ENCODE results near the gene IL27RA.
"Not testable (repeated sequence)": the region's sequence is repeated elsewhere in the genome, so short reads cannot be mapped to it uniquely, and the experiment has no call there.

The IL27RA gene

GRCh38 chr19:14033946-14034345 is 2.4 kb downstream of the IL27RA start:
- DNase-seq: no peak

DNA sequence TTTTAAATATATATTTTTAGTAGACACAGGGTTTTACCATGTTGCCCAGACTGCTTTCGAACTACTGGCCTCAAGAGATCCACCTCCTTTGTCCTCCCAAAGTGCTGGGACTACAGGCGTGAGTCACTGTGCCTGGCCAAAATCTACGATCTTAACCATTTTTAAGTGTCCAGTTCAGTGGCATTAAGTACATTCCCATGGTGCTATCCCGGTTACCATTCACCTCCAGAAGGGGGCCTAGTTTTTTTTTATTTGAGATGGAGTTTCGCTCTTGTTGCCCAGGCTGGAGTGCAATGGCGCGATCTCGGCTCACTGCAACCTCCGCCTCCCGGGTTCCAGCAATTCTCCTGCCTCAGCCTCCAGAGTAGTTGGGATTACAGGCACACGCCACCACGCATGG is 3.6 kb downstream of the IL27RA start:
- DNase-seq: not testable (repeated sequence)

- DNase-seq: no peak
Observed at GRCh38 chr19:14035706-14036105, 4.1 kb downstream of the IL27RA start.

- DNase-seq: no peak
Observed at GRCh38 chr19:14039181-14039580, 7.6 kb downstream of the IL27RA start.

- DNase-seq: peak; percentile 73
Observed at GRCh38 chr19:14042659-14043608, 11.4 kb downstream of the IL27RA start.

- not testable (repeated sequence) for DNase-seq
Observed at GRCh38 chr19:14047866-14048265, 16.3 kb downstream of the IL27RA start.

- peak; percentile 79 for DNase-seq
Observed at GRCh38 chr19:14048443-14049153, 17.0 kb downstream of the IL27RA start.

GRCh38 chr19:14050512-14050911 is 18.9 kb downstream of the IL27RA start:
- DNase-seq: no peak

DNA sequence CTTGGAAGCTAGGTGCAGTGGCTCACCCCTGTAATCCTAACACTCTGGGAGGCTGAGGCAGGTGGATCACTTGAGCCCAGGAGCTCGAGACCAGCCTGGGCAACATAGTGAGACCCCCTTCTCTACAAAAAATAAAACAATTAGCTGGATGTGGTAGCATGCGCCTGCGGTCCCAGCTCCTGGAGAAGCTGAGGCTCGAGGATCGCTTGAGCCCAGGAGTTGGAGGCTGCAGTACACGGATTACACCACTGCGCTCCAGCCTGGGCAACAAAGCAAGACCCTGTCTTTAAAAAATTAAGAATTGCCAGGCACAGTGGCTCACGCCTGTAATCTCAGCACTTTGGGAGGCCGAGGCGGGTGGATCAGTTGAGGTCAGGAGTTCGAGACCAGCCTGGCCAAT is 19.4 kb downstream of the IL27RA start:
- not testable (repeated sequence) for DNase-seq

DNA sequence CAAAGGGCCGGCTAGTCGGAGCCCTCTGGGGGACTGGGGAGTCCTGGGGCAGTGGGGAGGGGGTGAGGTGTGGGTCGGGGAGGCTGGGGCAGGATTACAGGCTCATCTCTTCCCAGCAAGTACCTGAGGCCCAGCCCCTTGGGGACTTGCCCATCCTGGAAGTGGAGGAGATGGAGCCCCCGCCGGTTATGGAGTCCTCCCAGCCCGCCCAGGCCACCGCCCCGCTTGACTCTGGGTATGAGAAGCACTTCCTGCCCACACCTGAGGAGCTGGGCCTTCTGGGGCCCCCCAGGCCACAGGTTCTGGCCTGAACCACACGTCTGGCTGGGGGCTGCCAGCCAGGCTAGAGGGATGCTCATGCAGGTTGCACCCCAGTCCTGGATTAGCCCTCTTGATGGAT is 20.4 kb downstream of the IL27RA start:
- DNase-seq: no peak

DNA sequence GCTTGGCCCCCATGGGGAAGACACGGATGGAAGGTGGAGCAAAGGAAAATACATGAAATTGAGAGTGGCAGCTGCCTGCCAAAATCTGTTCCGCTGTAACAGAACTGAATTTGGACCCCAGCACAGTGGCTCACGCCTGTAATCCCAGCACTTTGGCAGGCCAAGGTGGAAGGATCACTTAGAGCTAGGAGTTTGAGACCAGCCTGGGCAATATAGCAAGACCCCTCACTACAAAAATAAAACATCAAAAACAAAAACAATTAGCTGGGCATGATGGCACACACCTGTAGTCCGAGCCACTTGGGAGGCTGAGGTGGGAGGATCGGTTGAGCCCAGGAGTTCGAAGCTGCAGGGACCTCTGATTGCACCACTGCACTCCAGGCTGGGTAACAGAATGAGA is 20.9 kb downstream of the IL27RA start:
- no peak for DNase-seq

DNA sequence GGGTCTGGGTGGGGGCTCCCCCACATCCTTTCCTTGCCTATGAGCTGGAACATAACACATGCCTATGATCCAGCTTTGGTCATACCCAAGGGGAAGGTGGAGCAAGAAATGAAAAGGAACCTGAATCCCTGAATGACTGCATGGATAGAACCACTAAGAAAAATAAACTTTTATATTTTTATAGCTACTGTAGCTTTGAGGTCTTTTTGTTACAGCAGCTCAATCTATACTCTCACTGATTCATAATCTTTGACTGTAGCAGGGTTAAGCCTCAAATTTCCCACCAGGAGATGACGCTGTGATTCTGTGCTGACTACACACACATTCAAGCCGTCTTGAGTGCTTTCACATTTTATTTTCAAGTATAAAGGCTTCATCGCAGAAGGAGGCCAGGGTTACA is 21.5 kb downstream of the IL27RA start:
- DNase-seq: no peak

- DNase-seq: no peak
Observed at GRCh38 chr19:14053500-14053899, 21.9 kb downstream of the IL27RA start.

DNA sequence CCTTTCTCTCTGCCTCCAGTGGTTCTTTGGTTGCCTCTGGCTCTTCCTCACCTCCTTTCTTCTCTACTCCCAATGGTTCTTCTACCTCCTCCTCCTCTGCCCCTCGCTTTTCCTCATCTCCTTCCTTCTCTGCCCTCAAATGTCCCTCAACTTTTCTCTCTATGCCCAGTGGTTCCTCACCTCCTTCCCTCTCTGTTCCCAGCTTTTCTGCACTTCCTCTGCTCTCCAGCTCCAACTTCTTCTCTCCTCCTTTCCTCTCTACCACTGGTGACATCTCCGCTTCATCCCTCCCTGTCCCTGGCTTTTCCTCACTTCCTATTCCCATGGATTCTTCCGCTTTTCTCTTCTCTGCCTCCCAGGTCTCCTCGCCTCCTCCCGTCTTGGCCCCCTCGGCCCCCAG is 22.5 kb downstream of the IL27RA start:
- no peak for DNase-seq

- DNase-seq: no peak
Observed at GRCh38 chr19:14054721-14055120, 23.2 kb downstream of the IL27RA start.

DNA sequence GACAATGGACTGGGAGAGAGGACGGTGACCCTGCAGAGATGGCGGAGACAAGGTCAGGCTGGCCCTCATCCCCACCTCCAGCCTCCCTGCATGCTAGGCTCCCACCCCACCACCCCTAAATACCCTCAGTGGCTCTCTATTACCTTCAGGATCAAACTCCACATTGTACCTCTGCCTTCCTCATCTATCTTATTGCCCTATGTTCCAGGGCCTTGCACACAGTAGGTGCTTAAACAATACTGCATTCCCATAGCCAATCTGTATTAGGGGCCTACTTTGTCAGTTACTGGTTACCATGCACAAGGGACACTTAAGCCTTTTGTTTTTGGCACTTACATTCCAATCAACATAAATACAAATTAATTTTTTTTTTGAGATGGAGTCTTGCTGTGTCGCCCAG is 23.8 kb downstream of the IL27RA start:
- DNase-seq: no peak

GRCh38 chr19:14056069-14056666 is 24.6 kb downstream of the IL27RA start:
- DNase-seq: no peak

GRCh38 chr19:14056741-14057356 is 25.3 kb downstream of the IL27RA start:
- no peak for DNase-seq

DNA sequence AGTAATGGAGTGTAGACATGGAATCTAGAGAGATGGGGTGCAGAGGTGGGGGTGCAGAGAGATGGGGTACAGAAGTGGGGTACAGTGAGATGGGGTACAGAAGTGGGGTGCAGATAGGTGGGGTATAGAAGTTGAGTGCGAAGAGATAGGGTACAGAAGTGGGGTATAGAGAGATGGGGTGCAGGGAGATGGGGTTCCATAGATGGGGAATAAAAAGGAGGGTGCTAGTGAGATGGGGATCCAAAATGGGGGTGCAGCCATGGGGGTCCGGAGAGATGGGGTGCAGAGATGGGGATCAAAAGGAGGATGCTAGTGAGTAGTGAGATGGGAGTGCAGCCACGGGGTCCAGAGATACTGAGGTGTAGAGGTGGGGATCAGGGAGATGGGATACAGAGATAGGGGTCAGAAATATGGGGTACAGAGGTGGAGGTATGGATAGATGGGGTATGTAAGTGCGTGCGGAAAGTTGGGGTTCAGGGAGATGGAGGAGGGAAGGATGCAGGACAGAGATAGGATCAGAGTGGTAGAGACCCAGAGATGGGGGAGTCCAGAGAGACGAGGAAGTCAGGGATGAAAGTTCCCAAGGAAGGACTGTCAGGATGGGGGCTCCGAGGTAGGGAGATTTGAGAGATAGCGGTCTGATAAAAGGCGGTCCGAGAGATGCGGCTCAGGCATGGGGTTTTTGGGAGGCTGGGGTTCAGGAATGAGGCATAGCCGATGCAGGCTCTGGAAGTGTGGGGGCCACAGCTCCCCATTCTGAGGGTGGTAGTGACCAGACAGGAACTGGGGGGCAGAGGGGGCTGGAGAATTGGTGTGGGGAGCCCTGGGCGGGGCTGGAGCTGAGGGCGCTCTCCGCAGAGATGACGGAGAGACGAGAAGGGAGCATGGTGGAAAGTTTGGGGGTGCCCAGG is 26.9 kb downstream of the IL27RA start:
- DNase-seq: no peak

DNA sequence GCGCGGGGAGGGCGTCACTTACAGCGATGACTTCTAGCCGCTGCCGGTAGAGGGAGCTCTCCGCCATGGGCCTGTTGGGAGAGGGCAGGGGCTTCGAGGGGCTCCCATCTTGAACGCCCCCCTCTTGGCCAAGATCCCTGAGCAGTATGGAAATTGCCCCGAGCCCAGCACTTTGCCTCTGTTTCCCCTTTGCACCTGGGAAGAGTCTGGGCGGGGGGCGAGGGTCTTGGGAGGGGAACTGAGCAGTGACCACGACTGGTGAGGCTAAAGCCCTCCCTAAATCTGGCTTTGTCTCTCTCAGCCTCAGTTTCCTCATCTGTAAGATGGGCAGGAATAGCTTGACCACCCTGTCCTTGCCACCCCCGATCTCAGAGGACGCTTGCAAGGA is 27.5 kb downstream of the IL27RA start:
- DNase-seq: peak; percentile 55

- DNase-seq: no peak
Observed at GRCh38 chr19:14059652-14060155, 28.1 kb downstream of the IL27RA start.

Data from CD4-positive, alpha-beta T cell treated with Interleukin-21 for 1 hour (primary cell).